Epidermal melanocyte (primary cell): ENCODE results near the gene ATR.
"Not testable (repeated sequence)": the region's sequence is repeated elsewhere in the genome, so short reads cannot be mapped to it uniquely, and the experiment has no call there.

Experiments
- DNase-seq: peaks from one replicate; pipeline ENCODE4 v3.0.0; 2011; ENCODE audit warnings: low spot score; ENCODE audit not compliant: insufficient read length

Gene ATR

DNA sequence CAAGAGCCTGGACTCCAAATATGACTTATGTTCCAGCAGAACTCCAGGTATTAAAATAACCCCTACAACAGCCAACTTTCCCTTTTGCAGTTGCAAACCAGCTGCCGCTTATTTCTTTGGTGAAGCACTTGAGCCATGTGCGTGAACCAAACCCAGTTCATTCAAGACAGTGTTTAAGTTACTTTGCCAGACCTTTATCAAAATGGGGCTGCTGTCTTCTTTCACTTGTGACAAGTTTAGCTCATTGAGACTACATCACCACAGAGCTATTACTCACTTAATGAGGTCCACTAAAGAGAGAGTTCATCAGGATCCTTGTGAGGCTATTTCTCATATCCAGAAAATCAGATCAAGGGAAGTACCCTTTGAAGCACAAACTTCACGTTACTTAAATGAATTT, 128.3 kb downstream of the ATR start:
- no peak for DNase-seq

DNA sequence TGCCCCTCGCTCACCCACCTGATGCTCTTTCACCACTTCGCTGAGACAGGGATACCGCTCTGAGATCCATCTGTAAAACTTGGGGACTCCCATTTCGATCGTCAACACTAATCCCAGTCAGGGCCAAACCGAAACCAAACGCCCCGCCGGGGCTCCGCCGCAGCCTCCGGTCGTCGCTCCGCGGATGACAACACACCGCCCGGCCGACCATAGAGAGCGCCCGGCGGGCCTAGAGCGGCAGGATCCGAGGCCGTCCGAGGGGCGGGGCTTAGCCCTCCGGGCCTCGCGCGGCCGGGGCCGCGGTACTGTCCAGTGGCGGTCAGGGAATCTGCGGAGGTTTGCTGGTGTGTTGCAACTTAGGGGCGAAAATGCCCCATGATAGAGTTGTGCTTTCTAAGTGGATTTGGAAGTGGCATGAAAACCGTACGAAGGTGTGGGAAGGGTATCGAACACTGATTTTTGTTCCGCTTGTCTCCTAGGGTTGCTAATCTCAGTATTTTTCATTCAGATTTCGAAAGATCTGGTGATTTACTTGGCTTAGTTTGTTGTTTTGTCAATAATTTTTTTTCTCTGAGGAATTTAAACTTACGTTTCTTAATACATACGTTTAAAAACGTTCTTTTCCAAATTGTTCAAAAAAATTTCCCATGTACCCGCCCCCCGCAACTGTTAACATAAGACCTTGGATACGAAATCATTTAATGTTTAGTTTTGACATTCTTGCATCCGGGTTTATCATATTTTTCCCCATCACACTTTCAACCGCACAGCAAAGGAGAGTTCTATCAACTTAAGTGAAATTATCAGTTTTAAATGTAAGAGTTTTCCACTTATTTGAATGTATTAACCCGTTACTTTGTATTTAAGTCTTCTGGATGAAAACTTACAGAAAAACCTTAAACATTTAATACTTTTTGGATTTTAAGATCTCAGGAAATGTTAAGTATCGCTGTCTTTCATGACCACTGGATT, 130.4 kb downstream of the ATR start, which contains the start of gene XRN1:
Gene XRN1, minus strand, starts transcription at position 186 of the 972 bp plus-strand sequence. Its CDS starts 93 bp downstream, at position 93.
- DNase-seq, result peak; percentile 95

DNA sequence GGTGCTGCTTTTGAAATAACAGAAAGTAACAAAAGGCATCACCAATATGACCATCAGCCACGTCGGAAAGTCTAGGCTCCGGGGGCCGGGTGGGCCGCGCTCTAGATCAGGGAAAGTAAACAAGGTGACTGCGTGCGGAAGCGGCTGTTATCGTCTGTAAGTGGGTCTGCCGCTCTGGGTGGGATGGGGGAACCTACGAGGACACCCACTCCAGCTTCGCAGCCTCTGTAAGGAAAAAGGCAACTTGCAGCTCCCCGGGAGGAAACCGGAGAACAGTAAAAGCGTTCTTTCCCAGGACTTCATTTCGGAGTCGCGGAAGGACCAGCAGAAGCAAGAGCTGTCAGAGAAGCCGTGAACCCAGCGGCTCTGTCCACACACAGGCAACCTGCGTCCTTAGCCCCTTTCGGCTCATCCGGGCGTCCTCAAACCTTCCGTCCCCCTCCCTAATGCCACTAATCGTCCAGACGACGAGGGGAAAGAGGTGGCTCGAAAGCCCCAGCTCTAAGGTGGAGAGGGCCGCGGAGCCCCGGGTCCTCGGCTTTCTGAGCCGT, 131.2 kb downstream of the ATR start:
- peak; percentile 22 for DNase-seq

DNA sequence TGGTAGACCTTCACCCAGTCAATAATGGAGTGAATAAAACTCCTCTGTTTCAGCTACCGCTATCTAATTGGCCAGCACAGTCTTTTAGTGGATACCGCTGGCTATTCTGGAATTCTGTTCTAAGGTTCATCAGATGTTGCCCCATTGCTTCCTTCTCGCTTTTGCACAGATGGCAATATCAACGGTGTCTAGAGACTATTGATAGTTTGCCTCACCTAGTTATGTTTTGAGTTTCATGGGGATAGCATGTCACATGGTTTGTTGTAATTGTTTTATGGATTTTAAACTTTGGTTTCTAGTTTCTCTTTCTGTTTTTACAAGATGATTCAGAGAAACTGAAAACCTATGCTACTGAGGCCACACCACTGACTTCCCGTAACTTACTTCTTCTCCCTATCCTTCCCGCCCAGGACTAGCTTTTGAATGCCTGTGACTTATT, 132.7 kb downstream of the ATR start:
- no peak for DNase-seq

DNA sequence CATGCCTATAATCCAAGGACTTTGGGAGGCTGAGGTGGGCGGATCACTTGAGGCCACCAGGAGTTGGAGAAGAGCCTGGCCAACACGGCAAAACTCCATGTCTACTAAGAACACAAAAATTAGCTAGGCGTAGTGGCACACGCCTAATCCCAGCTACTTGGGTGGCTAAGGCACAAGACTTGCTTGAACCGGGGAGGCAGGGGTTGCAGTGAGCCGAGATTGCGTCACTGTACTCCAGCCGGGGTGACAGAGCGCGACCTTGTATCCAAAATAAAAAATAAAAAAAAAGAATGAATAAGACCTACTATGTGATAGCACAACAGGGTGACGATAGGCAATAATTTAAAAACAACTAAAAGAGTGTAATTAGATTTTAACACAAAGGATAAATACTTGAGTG, 134.2 kb downstream of the ATR start:
- no peak for DNase-seq

DNA sequence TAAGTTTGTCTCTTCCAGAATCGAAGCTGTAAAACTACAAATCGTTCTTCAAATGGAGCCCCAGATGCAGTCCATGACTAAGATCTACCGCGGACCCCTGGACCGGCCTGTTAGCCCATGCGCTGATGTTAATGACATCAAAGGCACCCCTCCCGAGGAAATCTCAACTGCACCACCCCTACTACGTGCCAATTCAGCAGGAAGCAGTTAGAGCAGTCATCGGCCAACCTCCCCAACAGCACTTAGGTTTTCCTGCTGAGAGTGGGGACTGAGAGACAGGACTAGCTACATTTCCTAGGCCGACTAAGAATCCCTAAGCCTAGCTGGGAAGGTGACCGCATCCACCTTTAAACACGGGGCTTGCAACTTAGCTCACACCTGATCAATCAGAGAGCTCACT, 135.5 kb downstream of the ATR start:
- DNase-seq, result not testable (repeated sequence)

DNA sequence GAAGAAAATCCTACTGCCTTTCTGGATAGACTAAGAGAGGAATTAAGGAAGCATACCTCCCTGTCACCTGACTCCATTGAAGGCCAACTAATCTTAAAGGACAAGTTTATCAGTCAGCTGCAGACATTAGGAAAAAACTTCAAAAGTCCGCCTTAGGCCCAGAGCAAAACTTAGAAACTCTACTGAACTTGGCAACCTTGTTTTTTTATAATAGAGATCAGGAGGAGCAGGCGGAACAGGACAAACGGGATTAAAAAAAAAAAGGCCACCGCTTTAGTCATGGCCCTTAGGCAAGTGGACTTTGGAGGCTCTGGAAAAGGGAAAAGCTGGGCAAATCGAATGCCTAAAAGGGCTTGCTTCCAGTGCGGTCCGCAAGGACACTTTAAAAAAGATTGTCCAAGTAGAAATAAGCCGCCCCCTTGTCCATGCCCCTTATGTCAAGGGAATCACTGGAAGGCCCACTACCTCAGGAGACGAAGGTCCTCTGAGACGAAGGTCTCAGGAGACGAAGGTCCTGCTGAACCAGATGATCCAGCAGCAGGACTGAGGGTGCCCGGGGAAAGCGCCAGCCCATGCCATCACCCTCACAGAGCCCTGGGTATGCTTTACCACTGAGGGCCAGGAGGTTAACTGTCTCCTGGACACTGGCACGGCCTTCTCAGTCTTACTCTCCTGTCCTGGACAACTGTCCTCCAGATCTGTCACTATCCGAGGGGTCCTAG, 138.9 kb downstream of the ATR start:
- DNase-seq, result not testable (repeated sequence)

DNA sequence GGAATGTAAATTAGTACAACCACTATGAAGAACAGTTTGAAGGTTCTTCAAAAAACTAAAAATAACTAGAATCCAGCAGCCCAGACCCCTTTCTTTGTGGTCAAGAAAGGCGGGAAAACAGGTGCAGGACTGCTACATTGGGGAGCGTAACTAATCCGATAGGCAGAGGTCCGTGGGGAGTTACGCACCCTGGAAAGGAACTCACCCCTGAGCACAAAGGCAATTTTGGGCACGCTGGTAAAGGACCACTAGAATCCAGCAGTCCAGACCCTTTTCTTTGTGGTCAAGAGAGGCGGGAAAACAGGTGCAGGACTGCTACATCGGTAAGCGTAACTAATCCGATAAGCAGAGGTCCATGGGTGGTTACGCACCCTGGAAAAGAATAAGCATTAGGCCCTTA, 140.4 kb downstream of the ATR start:
- not testable (repeated sequence) for DNase-seq

DNA sequence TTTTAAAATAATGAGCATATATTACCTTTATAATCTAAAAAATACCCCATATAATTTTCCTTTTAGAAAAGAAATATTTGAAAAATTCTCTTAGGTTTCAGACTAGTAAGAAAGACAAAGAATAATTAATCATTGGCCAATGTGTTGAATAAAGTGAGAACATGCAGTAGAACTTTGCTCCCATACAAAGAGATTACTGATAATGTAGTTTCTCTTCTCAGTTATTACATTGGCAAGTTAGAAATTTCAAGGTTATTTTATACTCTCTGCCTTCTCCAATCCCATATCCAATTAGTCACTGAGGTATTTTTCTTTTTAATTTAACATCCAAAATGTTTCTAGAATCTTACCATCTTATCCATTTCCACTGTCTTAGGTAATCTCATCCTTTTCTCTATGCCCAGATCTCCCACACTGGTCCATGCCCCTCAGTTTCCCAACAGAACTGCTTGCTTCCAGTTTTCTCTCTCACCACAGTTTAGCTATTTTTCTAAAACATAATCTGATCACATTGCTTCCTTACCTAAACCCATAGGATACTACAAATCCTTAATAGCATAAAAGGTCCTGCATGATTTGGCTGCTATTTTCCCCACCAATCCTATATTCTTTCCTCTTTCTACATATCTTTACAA, 141.5 kb downstream of the ATR start:
- DNase-seq, result no peak

DNA sequence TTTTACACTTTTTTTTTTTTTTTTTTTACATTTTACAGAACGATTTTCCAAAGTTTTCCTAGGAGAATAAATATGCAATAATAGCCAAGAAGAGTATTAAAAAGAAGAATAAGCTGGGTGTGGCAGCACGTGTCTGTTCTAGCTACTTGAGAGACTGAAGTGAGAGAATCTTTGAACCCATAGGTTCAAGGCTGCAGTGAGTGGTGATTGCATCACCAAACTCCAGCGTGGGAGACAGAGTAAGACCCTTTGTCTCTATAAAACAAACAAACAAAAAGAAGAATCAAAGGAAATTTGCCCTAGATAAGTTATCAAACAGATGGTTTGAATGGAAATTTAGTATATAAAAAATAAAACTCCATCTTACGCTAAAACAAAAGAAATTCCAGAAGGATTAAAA, 144.0 kb downstream of the ATR start:
- DNase-seq, result no peak

DNA sequence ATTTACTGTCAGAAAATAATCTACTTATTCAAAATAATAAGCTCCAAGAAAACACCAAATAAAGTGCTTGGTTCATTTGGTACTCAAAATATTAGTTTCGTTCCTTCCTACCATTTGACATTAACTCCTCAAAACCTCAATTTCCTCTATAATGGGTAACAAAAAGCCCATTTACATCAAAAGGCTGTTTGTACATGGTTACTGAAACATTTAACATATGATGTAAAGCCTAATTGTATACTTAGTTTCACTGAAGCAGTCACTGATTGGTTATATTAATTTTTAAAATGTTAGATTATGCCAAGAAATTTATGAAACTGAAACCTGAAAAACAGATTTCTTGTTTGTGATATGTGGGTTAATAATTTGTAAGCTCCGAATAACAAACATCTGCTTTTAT, 145.4 kb downstream of the ATR start:
- no peak for DNase-seq

DNA sequence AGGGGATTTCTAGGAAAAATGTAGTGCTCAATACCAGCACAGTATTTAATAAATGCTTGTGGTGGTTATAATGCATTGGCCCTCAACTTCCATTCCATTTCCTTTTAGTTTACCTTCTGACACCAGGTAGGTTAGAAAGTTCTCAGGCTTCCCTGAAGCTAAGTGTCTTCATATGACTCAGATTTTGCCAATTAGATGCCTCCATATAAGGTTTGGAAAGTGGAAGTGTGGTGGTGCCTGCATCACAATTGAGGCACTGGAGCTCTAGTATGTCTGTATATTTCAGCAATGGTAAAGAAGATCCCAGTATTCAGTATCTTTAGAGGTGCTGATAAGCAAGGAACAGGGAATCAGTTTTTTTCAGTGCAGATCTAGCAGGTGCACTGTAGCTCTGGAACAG, 149.0 kb downstream of the ATR start:
- no peak for DNase-seq

DNA sequence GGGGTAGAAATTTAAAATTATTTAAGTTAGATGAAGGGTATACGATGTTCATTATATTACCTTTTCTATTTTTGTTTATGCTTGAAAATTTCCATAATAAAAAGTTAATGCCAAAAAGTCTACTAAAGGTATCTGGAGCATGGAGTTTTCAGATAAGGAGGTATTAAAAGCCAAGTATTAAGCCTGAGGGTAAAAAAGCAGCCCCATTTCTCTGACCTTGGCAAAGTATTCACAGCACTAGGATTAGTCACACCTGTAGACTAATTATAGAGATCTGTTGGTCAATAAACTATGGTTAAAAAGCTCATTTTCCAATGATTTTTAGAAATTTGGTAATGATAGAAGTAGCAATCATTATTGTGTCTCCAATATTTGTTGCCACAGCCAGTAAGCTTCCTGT, 153.8 kb downstream of the ATR start:
- no peak for DNase-seq

DNA sequence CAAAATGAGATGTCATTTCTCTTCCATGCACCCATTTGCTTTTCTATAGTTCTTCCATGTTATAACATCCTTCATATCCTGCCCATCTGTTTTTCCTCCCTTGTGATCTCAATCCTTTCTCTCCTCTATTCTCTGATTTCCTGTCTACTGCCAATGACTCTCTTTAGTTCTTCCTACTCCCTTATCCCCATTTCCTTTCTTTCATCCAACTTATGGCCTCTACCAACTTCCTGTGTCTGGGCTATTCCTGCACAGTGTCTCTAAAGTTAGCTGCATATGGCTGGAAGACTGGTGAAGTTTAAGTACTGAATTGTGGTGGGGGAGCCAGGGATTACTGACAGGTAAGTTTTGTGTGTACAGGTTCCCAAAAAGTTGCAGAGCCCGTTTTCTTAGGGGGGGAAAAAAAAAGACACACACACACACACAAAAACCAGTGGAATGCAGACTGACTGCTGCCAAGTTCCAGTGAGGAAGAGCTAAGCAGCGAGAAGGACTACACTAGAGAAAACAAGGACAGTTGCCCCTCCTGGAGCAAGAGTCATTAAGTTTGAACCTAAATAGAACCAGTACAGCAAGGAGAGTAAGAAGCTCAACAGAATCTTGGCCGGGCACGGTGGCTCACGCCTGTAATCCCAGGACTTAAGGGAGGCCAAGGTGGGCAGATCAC, 159.5 kb downstream of the ATR start:
- no peak for DNase-seq

DNA sequence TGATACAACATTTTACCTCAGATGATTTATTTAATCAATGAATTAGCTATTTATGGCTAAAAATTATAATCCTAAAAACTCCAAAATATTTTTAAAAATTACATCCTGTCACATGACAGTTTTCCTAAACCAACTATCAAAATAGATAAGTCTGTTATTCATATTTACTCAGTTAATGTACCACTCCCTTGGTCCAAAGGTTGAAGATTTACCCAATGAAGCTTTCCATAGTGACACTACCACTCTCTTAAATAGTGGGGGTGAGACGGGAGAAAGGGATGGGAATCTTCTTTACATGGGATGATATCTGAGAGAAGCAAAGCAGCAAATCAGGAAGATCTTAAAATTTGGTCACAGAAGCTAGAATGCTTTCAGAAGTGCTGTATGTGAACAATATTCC, 161.2 kb downstream of the ATR start:
- DNase-seq, result no peak

DNA sequence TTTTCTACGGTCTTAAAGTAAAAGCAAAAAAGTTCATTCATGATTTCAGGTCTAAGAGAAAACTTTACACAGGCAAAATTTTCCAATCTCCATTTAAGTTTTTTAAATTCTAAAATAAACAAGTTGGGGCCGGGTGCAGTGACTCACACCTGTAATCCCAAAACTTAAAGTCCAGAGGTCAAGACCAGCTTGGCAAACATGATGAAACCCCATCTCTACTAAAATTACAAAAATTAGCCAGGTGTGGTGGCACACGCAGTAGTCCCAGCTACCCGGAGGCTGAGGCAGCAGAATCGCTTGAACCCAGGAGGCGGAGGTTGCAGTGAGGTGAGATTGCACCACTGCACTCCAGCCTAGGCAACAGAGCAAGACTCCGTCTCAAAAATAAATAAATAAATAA, 178.0 kb downstream of the ATR start:
- not testable (repeated sequence) for DNase-seq
